Gastroesophageal sphincter (tissue), 4 donors: ENCODE results near the gene FAM216A. TPM values are rescaled to one million over a fixed set of nuclear protein-coding genes. Genes with fewer than 3 reads are reported as not detected.
"Not testable (repeated sequence)": the region's sequence is repeated elsewhere in the genome, so short reads cannot be mapped to it uniquely, and the experiment has no call there.

ENCODE experiments used
- ATAC-seq: fragments of 150-250 bp; one replicate; pipeline ENCODE4 v1.9.1; 2016; ENCODE audit warnings: mild to moderate bottlenecking, moderate library complexity
- H3K27ac ChIP-seq, 4 donors: fragments of 200-600 bp; sonication (generic) in 3 of 4; 1 replicate in 3 of 4; 2 replicates in 1 of 4; pipeline ENCODE4 v1.5.1; 2016 to 2019
- H3K27me3 ChIP-seq: fragments of 200-600 bp; sonication (generic); one replicate; pipeline ENCODE4 v1.5.1; 2019
- H3K36me3 ChIP-seq, 2 donors: fragments of 200-600 bp; sonication (generic); one replicate each; pipeline ENCODE4 v1.5.1; 2019; ENCODE audit warnings: control low read depth in 1 of 2
- H3K4me1 ChIP-seq, 3 donors: fragments of 200-600 bp; sonication (generic); 1 replicate in 2 of 3; 2 replicates in 1 of 3; pipeline ENCODE4 v1.5.1; 2016 to 2019; ENCODE audit warnings: control low read depth in 2 of 3
- H3K4me3 ChIP-seq, 2 donors: fragments of 200-600 bp; sonication (generic); one replicate each; pipeline ENCODE4 v1.5.1; 2019; ENCODE audit warnings: mild to moderate bottlenecking in 1 of 2, moderate library complexity in 1 of 2
- H3K9me3 ChIP-seq, 3 donors: fragments of 200-600 bp; sonication (generic); one replicate each; pipeline ENCODE4 v1.5.1; 2017 to 2019; ENCODE audit warnings: control low read depth in 2 of 3
- EP300 ChIP-seq: sonication (generic); formaldehyde crosslinking; IDR thresholded peaks from one replicate; pipeline ENCODE4 v1.6.1; 2017; ENCODE audit warnings: antibody characterized with exemption, mild to moderate bottlenecking
- POLR2A ChIP-seq, 2 donors: fragments of 450-650 bp; IDR thresholded peaks; one replicate each; pipeline ENCODE4 v1.6.1; 2017; ENCODE audit warnings: antibody characterized with exemption in 2 of 2, mild to moderate bottlenecking in 2 of 2, moderate library complexity in 1 of 2
- POLR2AphosphoS5 ChIP-seq: sonication (generic); formaldehyde crosslinking; IDR thresholded peaks from one replicate; pipeline ENCODE4 v1.6.1; 2017; ENCODE audit warnings: antibody characterized with exemption
- WGBS, 2 donors: methylation state at CpG; one replicate each; pipeline ENCODE4 v1.1.5; 2018; ENCODE audit warnings: low coverage in 1 of 2; 5-methylcytosine and 5-hydroxymethylcytosine counted together
- total RNA-seq, 4 donors: library from RNA; depleted of rRNA; stranded (reverse); fragments of >200 nt; gene quantifications; one replicate each; pipeline ENCODE4 v1.1.0, GENCODE V29; 2016
- TF ChIP-seq, protein P1 (sequence below), 4 experiments: fragments of 200-600 bp in 2 of 4; fragments of 450-650 bp in 2 of 4; sonication (generic) in 1 of 4; IDR thresholded peaks; one replicate each; pipeline ENCODE4 v1.5.1; 2017 to 2019; ENCODE audit warnings: antibody characterized with exemption in 4 of 4, mild to moderate bottlenecking in 2 of 4, moderate library complexity in 2 of 4

The FAM216A gene
- total RNA-seq, 4 donors from 2014 or later, result 5.1 to 9.8 (median 6.1) TPM

GRCh38 chr12:110449799-110450497, 18.7 kb upstream of the FAM216A start, which contains the start of gene ARPC3:
Gene ARPC3, minus strand, starts transcription at chr12:110450337. Its CDS starts 77 bp downstream, at chr12:110450260.
- peak; percentile 99 for ATAC-seq
- Histone ChIP-seq H3K4me1 (peaks cover 0 to 38% (median 17%) of the 10 kb centered on the region in 3 donors), H3K27me3 (no peaks in the 10 kb centered on the region), H3K36me3 (peaks cover 0 to 46% of the 10 kb centered on the region in 2 donors), H3K27ac (peak within 1 kb of the TSS; percentile 78 to 95 (median 91)), H3K9me3 (no peaks in the 10 kb centered on the region), H3K4me3 (peak within 1 kb of the TSS; percentile 65 to 76)
- WGBS, 2 donors, result 1 to 2% methylated on average over 10 to 34 of the region's 51 CpGs
- TF ChIP-seq EP300 (no peak), POLR2AphosphoS5 (peak; percentile 82), POLR2A (IDR thresholded peaks at IDR 0.05) (peak; percentile 29 to 38)
- TF ChIP-seq, protein P1, sequence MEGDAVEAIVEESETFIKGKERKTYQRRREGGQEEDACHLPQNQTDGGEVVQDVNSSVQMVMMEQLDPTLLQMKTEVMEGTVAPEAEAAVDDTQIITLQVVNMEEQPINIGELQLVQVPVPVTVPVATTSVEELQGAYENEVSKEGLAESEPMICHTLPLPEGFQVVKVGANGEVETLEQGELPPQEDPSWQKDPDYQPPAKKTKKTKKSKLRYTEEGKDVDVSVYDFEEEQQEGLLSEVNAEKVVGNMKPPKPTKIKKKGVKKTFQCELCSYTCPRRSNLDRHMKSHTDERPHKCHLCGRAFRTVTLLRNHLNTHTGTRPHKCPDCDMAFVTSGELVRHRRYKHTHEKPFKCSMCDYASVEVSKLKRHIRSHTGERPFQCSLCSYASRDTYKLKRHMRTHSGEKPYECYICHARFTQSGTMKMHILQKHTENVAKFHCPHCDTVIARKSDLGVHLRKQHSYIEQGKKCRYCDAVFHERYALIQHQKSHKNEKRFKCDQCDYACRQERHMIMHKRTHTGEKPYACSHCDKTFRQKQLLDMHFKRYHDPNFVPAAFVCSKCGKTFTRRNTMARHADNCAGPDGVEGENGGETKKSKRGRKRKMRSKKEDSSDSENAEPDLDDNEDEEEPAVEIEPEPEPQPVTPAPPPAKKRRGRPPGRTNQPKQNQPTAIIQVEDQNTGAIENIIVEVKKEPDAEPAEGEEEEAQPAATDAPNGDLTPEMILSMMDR (IDR thresholded peaks at IDR 0.05), result peak; percentile 67 to 92 (median 90)

DNA sequence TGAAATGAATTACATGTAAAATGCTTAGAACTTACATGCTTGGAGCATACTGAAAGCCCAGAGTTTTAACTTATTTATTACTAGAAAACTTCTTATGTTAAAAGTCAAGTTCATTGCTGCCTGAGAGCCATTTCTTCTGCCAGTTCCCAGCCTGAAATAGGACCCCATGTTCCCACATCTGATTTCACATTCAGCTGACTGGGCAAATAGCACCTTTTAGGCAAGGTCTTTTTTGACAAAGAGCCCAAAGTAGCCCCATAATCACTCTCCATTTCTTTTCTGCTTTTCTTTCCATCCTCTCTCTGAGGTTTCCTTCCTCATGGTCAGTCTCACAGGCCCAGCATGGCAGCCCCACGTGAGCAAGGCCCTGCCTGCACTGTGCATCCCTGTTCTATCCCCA, 17.4 kb upstream of the FAM216A start:
- Histone ChIP-seq H3K27me3 (no peaks in the 10 kb centered on the region), H3K4me1 (peaks cover 0 to 26% (median 17%) of the 10 kb centered on the region in 3 donors), H3K4me3 (no peak overlapping the region), H3K36me3 (peaks cover 0 to 46% of the 10 kb centered on the region in 2 donors), H3K27ac (peak overlapping the region in 1 of 4 donors; percentile 87), H3K9me3 (no peaks in the 10 kb centered on the region)
- no peak for ATAC-seq
- TF ChIP-seq POLR2A (IDR thresholded peaks at IDR 0.05) (no peak), EP300 (no peak), POLR2AphosphoS5 (no peak)
- TF ChIP-seq, protein P1 (IDR thresholded peaks at IDR 0.05), result no peak
- WGBS, 2 donors, result 40% methylated on average over 1 of the region's 1 CpG; no CpG with 5 or more reads in 1 of the 2 donors

DNA sequence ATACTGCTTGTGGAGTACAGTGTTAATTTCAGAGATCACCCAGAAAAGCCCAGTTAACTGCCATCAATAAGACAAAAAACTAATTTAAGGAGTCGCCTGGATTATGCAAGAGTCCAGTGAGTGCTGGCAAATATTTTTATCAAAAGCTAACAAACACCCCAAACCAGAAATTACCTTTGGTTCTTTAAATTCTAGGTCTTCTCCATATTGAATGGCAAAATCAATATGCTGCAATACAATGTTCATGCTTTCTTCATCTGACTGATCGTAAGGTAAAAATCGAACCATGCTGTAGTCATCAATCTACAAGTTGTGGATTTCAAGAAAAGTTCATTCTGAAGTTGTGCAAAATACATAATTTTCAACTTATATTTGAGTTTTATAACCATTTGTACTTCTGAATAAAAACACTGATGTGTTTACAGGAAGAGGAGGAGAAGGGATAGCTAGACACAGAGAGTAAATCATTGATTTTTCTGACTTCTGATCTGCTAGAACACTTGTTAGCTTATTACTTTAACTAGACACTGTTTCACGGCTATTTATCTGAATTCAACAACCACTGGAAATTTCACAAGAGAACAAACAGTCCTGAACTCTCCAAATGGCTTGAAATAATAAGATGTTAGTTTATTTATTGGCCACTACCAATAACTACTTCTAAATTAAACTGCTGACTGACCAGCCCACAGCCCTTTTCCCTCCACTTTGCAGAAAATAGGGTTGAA, 14.9 kb upstream of the FAM216A start:
- ATAC-seq, result no peak
- Histone ChIP-seq H3K9me3 (no peaks in the 10 kb centered on the region), H3K36me3 (peaks cover 0 to 71% of the 10 kb centered on the region in 2 donors), H3K4me1 (peaks cover 0 to 8% (median 5%) of the 10 kb centered on the region in 3 donors), H3K27me3 (no peaks in the 10 kb centered on the region), H3K4me3 (no peak overlapping the region), H3K27ac (no peak overlapping the region)
- TF ChIP-seq, protein P1 (IDR thresholded peaks at IDR 0.05), result no peak
- TF ChIP-seq EP300, result no peak
- TF ChIP-seq POLR2A (IDR thresholded peaks at IDR 0.05), result no peak
- TF ChIP-seq POLR2AphosphoS5, result no peak
- 90 to 97% methylated on average over 4 of the region's 4 CpGs for WGBS, 2 donors

DNA sequence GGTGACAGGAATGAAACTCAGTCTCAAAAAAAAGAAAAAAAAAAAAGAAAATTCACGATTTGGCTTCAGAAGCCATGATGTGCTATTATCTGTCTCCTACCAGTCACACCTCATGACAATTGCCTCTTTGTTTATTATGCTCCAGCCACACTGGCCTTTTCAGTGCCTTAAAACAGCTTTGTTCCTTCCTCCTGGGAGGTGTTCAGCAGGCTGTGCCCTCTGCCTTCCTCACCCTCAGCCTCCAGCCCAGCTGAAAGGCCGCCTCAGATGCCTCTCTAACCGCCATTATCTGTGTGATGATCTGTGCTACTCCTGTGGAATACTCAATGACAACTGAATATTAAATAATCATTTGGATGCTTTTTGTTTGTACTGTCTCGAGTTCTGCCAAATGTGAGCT, 9.9 kb upstream of the FAM216A start:
- H3K9me3 ChIP-seq, result no peaks in the 10 kb centered on the region
- no peaks in the 10 kb centered on the region for H3K27me3 ChIP-seq
- no peaks in the 10 kb centered on the region for H3K4me1 ChIP-seq
- ATAC-seq, result no peak
- H3K4me3 ChIP-seq, result no peak overlapping the region
- TF ChIP-seq POLR2A (IDR thresholded peaks at IDR 0.05) (no peak), POLR2AphosphoS5 (no peak), EP300 (no peak)
- TF ChIP-seq, protein P1 (IDR thresholded peaks at IDR 0.05), result no peak
- no peak overlapping the region for H3K27ac ChIP-seq
- WGBS, 2 donors, result 72 to 86% methylated on average over 4 of the region's 4 CpGs
- peaks cover 0 to 100% of the 10 kb centered on the region in 2 donors for H3K36me3 ChIP-seq

GRCh38 chr12:110461189-110461588, 7.5 kb upstream of the FAM216A start:
- H3K27me3 ChIP-seq, H3K4me1 ChIP-seq, H3K27ac ChIP-seq, H3K9me3 ChIP-seq, ATAC-seq, H3K4me3 ChIP-seq: not testable (repeated sequence)
- 74 to 83% methylated on average over 1 to 5 of the region's 5 CpGs for WGBS, 2 donors
- peaks cover 0 to 93% of the 10 kb centered on the region in 2 donors for H3K36me3 ChIP-seq
